Activated naive CD4-positive, alpha-beta T cell treated with anti-CD3 and anti-CD28 coated beads, Interleukin-2, amount 50 U/mL, for 72 hours (primary cell): ENCODE measurements around the gene MAPK14. TPM values are rescaled to one million over a fixed set of nuclear protein-coding genes. Genes with fewer than 3 reads are reported as not detected.
"Not testable (repeated sequence)": the region's sequence is repeated elsewhere in the genome, so short reads cannot be mapped to it uniquely, and the experiment has no call there.

Experiments used
- ATAC-seq, 2 donors: fragments of 150-1000 bp; cut with Tn5 transposase; 2 replicates each; pipeline ENCODE4 v1.10.0; 2021; ENCODE audit warnings: mild to moderate bottlenecking in 2 of 2, moderate library complexity in 2 of 2
- DNase-seq, 2 donors: peaks; one replicate each; pipeline ENCODE4 v3.0.0; 2021 to 2022; ENCODE audit warnings: low spot score in 2 of 2
- H3K27ac Mint-ChIP-seq, 2 donors: one replicate each; pipeline ENCODE4 v1.8.0; 2022; ENCODE audit warnings: mild to moderate bottlenecking in 2 of 2, mixed read lengths in 2 of 2
- H3K36me3 Mint-ChIP-seq, 2 donors: one replicate each; pipeline ENCODE4 v1.8.0; 2022; ENCODE audit warnings: mixed read lengths in 2 of 2
- H3K9me3 Mint-ChIP-seq, 2 donors: one replicate each; pipeline ENCODE4 v1.8.0; 2022; ENCODE audit warnings: mixed read lengths in 2 of 2
- total RNA-seq, 2 donors: library from RNA; stranded (reverse); gene quantifications; one replicate each; pipeline ENCODE4 v1.2.3, GENCODE V29; 2022

Gene MAPK14
- total RNA-seq, 2 donors from 2014 or later, result 45.3 to 51.5 TPM

DNA sequence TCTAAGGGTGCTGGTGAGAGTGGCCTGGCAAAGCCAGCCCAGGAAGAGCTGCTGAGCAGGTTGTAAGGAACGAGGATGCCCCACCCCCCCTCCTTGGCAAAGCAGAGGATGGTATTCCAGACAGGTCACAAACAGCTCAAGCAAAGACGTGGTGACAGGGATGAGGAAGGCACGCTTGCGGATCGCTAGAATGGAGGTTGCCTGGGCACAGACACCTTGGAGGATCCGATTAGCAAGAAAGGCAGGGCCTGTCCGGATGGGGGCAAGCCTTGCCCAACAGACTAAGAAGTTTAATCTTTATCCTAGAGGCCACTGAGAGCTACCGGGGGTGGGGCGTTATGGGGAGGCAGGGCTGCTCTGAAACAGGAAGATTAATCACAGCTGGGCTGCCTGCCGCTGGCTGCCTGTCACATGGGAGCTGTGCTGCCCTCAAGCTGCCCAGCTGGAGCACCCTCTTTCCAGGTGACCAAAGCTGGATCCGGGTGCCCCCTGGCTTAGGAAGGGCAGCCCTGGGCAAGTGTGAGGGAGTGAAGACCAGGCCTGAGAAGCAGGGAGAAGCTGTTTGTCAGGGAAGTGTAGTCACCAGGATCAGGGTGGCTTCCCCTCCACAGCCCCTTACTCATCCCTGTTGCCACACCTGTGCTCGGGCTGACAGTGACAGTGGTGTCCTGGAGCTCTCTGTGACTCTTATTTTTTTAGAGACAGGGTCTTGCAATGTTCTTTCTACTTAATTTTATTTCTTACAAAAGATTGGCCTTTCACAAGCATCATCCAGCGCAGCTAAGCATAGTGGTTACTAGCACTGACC lies 93.6 kb downstream of the MAPK14 start:
- H3K27ac Mint-ChIP-seq, result peak overlapping the region; percentile 95 to 99

DNA sequence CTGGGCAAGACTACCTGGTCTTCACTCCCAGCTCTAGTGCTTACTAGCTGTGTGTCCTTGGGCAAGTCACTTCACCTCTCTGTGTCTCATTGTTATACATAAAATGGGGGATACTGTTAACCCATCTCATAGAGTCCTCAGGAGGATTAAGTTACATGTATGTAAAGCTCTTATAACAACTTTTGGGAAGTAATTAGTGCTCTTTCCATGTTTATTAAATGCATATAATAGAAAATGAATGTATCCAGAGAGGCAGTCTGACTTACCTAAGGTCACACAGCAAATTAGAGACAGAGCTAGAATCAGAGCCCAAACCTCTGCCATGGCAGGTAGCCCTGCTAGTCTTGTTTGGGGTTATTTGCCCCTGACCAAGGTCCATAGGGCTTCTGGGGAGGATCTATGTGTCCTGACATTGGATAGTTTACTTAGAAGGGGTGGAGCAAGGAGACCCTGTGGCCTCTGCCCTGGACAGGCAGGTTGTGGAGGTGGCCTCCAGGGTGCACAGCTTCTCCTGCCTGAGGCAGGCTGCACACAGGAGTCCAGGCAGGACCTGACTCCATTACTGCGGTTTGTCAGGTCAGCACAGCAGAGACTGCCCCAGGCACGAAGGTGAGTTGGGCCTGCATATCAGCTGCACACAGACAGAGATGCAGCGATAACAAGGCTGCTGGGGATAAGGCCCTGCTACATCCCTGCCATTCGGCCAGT lies 94.3 kb downstream of the MAPK14 start:
- Mint-ChIP-seq H3K9me3 (no peaks in the 10 kb centered on the region), H3K27ac (peak overlapping the region; percentile 95 to 99), H3K36me3 (peaks cover 0 to 19% of the 10 kb centered on the region in 2 donors)
- ATAC-seq, result no peak
- no peak for DNase-seq

More for the DNA sequence above, 93.6 kb downstream of the MAPK14 start:
- Mint-ChIP-seq H3K9me3 (no peaks in the 10 kb centered on the region), H3K36me3 (peaks cover 0 to 19% of the 10 kb centered on the region in 2 donors)
- ATAC-seq (peak; percentile 45 to 60), DNase-seq (peak; percentile 45 to 80)

DNA sequence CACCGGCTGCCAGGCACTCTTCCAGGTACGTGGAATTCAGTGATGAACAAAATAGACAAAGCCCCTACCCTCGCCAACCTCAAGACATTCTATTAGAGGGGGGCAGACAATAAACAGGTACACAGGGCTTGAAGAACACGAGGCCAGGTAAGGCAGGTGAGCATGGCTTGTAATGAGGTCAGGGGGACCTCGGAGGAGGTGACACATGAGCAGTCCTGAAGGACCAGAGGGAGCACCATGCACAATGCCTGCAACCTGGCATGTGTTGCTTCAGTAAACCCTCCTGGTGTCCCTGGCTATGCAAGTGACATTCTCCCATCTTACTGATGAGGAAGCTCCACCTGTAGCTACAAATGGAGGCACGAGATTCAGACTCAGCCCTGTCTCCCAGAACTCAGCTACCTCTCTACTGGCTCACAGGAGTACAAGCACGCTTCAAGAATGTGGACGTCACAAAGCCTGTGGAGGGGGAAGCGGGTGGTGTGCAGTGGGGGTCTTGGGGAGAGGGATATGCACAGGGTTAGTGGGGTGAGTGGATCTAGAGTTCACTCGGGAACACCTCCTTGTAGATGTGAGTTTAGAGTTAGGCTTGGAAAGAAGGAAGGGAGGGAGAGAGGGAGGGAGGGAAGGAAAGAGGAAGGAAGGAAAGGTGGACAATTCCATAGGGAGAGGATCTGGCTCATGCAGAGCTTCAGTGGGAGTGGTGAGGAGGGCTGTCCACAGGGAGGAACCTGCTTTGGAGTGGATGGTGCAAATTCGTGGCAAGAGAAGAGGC lies 95.1 kb downstream of the MAPK14 start:
- DNase-seq (no peak), ATAC-seq (no peak)
- Mint-ChIP-seq H3K27ac (no peak overlapping the region), H3K36me3 (peaks cover 0 to 19% of the 10 kb centered on the region in 2 donors), H3K9me3 (no peaks in the 10 kb centered on the region)

DNA sequence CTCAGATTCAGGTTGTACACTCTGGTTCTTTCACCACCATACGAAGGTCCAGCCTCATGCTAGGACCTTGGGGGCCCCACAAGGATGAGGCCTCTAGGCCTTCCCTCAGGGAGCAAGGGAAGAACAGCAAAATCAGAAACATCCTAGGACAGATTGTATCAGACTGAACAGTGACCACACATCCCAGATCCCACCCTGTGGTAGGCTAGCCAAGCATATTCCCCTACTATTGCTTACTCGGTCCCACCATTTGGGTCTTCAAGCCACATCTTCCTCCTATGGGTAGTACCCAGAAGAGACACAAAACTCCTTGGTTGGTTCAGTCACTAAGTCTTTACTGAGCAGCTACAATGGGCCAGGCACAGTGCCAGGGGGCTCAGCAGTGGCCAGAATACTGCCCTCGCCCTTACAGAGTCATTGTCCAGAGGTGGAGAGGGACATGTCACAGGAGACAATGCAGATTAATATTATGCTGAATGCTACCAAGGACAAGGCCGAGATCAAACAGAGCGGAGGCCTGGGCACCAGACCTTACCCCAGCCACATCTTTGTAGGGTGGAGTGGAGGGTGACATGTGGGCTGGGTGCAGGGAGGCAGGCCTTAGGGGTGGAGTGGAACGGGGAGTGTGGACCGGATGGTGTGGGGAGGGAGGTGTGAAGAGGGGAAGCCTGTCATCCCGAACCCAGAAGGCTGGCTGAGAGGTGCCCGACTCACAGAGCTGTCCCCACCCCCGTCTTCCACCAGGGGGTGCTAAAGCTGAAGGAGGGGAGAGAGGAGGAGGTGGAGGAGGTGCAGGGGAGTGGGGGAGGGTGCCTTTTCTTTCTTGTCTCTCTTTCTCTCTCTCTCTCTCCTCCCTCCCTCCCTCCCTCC lies 95.9 kb downstream of the MAPK14 start:
- ATAC-seq (peak; percentile 73 to 76), DNase-seq (peak; percentile 83 to 95)
- Mint-ChIP-seq H3K27ac (peak overlapping the region in 1 of 2 donors; percentile 75), H3K36me3 (peaks cover 0 to 19% of the 10 kb centered on the region in 2 donors), H3K9me3 (no peaks in the 10 kb centered on the region)

DNA sequence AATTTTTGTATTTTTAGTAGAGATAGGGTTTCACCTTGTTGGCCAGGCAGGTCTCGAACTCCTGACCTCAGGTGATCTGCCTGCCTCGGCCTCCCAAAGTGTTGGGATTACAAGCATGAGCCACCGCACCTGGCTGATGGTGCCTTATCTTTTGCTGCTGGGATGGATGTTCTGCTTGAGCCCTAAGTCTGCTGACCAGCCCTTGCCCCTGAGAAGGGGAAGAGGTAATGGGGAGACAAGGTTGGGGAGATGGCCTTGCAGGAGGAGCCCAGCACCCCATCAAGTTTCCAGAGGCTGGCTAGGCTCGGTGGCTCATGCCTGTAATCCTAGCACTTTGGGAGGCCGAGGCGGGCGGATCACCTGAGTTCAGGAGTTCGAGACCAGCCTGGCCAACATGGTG lies 96.7 kb downstream of the MAPK14 start:
- Mint-ChIP-seq H3K27ac (peak overlapping the region in 1 of 2 donors; percentile 75), H3K36me3 (peaks cover 0 to 12% of the 10 kb centered on the region in 2 donors)
- H3K9me3 Mint-ChIP-seq, DNase-seq, ATAC-seq: not testable (repeated sequence)

DNA sequence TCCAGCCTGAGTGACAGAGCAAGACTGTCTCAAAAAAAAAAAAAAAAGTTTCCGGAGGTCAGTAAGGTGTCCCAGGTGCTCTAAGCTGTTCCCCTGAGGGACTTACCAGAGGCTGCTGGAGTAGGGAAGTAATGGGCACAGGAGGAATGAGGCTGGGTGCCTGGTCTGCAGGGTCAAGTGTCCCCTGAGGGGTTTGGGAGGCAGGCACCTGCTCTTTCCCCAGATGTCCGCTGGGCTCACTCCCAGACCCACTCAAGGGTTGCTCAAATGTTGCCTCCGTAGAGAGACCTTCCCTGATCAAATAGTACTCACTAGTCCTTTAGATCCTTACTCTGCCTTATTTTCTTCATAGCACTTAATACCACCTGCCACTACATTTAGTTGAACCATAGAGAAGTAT lies 97.3 kb downstream of the MAPK14 start:
- H3K27ac Mint-ChIP-seq, result no peak overlapping the region
- H3K36me3 Mint-ChIP-seq, result peaks cover 0 to 6% of the 10 kb centered on the region in 2 donors
- no peaks in the 10 kb centered on the region for H3K9me3 Mint-ChIP-seq
- ATAC-seq, result no peak
- DNase-seq, result no peak

DNA sequence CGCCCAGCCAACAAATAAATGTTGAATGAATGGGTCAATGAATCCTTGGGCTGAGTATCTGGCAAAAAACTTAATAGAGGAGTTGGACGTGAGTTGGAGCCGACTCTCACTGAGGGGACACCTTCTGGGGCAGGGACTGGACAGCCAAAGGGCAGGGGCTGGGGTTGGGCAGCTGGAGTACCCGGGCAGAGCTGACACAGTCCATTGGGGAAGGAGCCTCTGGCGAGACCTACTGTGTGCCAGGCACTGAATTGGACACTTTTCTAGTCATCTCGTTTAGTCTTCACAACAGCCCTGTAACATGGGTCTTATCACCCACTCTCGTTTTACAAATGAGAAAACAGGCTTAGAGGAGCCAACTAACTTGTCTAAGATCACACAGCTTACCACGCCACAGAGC lies 98.0 kb downstream of the MAPK14 start:
- Mint-ChIP-seq H3K27ac (no peak overlapping the region), H3K9me3 (no peaks in the 10 kb centered on the region)
- ATAC-seq, result no peak

DNA sequence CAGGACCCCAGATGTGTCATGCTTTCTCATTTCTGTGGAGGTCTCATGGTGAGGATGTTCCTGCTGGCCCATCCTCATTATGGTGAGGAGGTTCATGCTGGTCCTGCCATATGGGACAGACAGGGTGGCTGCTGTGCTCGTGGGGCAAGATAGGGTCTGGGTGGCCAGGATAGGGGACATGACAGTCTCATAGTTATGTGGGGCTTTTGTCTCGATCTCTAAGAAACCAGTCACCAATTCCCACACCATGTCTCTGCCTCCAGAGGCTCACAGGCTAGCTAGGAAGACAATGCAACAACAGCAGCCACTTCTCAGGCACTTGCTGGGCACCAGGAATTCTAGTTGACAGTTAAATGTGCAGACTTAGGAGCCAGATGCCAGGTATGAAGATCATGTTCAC lies 98.5 kb downstream of the MAPK14 start:
- DNase-seq (no peak), ATAC-seq (no peak)
- H3K9me3 Mint-ChIP-seq, result no peaks in the 10 kb centered on the region
- H3K27ac Mint-ChIP-seq, result peak overlapping the region; percentile 10 to 51
- no peaks in the 10 kb centered on the region for H3K36me3 Mint-ChIP-seq

More for the DNA sequence above, 98.0 kb downstream of the MAPK14 start:
- H3K36me3 Mint-ChIP-seq, result peaks cover 0 to 2% of the 10 kb centered on the region in 2 donors
- no peak for DNase-seq

DNA sequence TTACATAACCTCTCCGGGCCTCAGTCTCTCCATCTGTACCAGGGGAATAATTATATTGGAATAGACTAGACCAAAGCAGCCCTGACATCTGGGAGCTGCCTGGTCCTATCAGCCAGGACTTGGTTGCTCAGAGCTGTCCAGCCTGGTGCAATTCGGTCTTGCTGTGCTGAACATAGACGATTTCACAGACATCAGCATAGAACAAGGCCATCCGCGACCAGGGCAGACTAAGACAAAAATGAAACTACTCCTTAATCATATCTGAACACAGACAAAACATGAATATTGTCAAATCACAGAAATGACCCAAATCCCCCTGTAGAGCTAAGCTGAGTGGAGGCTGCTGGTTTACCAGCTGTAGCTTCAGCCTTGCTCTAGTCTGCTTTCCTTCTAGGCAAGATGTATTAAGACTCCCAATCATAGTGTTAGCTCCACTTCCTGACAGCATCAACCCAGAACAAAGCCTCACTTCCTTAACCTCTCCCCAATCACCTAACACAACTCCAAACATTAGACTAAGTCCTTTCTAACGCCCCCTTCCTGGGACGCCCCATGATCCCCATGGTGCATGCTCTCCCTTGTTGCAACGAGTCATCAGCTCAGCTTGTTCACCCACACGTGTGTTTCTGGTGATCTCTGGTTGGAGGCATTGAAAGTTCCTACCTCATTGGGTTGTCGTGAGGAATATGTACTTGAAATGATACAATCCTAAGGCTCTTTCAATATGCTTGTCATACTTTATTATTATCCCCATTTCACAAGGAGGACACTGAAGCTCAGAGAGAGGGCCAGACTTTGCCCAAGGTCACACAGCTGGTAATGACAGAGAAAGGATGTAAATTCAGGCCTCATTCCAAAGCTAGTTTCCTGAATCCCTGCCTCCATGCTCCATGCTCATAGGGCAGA lies 99.2 kb downstream of the MAPK14 start:
- ATAC-seq (peak in 1 of 2 donors; percentile 2), DNase-seq (no peak)
- no peaks in the 10 kb centered on the region for H3K36me3 Mint-ChIP-seq

DNA sequence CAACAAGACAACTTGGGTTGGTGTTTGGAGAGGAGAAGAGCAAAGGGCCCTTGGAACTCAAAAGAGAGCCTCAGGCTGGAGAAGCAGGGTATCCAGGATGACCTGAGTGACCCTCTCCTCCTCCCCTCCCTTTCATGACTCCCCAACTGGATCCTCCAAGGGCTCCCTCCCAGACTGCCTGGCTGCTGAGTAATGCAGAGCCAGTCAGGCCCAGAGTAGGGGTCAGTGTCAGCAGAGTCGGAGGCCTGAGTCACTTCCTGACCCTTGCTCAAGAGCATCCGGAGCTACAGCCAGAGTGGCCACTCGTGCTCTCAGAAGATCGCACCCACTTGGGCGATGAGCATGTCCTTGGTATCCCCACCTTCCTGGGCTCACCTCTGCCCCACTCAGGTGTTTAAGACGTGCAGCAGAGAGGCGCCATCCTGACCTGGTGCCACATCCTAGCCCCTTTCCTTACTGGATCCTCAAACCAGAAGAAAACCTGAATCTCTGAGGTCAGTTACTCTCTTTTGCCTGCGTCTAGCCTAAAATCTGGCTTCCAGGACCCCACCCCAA lies 99.9 kb downstream of the MAPK14 start:
- Mint-ChIP-seq H3K9me3 (no peaks in the 10 kb centered on the region), H3K36me3 (peaks cover 0 to under 1% of the 10 kb centered on the region in 2 donors), H3K27ac (no peak overlapping the region)
- ATAC-seq (no peak), DNase-seq (no peak)

More for the DNA sequence above, 99.2 kb downstream of the MAPK14 start:
- Mint-ChIP-seq H3K27ac (peak overlapping the region; percentile 10 to 51), H3K9me3 (no peaks in the 10 kb centered on the region)

DNA sequence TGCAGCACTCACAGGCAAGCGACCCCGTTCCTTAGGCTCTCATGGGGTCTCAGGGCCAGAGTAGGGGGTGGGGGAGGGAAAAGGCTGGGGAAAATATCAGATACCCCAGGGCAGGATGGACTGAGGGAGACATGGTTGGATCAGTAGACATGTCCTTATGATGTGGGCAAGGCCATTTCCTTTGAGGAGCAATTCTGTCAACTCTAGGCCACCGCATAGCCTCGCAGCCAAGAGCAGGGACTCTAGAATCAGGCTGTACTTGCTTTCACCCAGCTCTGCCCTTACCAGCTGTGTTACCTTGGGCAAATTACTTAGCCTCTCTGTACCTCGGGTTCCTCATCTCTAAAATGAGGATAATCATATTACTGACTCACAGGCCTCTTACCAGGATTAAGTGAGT lies 100.5 kb downstream of the MAPK14 start:
- Mint-ChIP-seq H3K36me3 (peaks cover 4 to 5% of the 10 kb centered on the region in 2 donors), H3K27ac (no peak overlapping the region), H3K9me3 (no peaks in the 10 kb centered on the region)
- DNase-seq (no peak), ATAC-seq (no peak)

DNA sequence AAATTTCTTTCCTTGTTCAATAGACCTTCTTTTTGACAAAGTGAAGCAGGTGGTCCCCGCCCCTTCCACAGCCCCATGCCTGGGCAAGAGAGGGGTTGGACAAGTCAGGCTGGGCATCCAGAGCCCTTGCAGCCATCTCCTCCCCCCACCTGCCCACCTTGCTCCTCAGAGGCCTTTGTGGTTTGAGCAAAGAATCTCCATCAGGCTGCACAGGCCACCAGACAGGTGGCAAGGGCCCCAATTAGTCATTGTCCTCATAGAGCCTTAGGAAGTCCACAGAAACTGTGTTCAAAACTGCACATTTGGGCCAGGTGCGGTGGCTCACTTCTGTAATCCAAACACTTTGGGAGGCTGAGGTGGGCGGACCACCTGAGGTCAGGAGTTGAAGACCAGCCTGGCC lies 101.2 kb downstream of the MAPK14 start:
- no peak overlapping the region for H3K27ac Mint-ChIP-seq
- DNase-seq (no peak), ATAC-seq (no peak)
- H3K9me3 Mint-ChIP-seq, result no peaks in the 10 kb centered on the region
- peaks cover 12 to 13% of the 10 kb centered on the region in 2 donors for H3K36me3 Mint-ChIP-seq

DNA sequence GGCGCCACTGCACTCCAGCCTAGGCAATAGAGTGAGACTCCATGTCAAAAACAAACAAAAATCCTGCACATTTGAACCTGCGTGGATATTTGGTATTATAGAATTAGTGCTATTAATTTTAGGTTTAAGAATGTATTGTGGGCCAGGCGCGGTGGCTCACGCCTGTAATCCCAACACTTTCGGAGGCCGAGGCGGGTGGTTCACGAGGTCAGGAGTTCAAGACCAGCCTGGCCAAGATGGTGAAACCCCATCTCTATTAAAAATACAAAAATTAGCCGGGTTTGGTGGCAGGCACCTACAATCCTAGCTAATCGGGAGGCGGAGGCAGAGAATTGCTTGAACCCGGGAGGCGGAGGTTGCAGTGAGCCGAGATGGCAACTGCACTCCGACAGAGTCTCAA lies 101.7 kb downstream of the MAPK14 start:
- not testable (repeated sequence) for DNase-seq, H3K9me3 Mint-ChIP-seq, ATAC-seq
- peaks cover 14% of the 10 kb centered on the region in 2 donors for H3K36me3 Mint-ChIP-seq
- peak overlapping the region; percentile 32 to 93 for H3K27ac Mint-ChIP-seq

DNA sequence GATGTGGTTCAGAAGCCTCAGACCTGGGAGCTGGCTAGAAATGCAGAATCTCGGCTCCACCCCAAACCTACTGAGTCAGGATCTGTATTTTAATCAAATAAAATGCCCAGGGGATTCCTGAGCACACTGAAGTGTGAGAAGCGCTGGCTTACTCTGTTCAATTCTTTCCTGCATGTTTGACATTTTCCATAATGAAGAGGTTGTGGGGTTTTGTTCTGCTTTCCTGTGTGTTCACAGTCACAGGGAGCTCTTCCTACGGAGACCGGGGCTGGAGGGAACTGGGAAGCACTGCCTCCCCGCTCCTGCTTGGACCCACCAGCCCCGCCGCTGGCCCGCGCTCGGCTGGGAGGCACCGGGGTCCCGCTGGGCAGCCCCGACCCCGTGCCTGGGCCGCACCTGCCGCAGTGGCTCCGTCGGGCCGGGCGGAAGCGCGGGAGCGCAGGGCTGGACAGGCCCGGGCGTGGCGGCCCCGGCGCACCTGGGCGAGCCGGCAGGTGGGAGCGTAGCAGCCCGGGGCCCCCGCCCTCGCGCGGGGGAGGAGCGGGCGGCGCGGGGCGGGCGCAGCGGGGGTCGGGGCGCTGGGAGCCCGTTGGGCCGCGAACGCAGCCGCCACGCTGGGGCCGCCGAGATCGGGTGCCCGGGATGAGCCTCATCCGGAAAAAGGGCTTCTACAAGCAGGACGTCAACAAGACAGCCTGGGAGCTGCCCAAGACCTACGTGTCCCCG lies 102.5 kb downstream of the MAPK14 start, which contains the start of gene MAPK13:
MAPK13 (plus strand) TSS at position 573 of the 726 bp plus-strand sequence; CDS start at position 643, 70 bp downstream.
- Mint-ChIP-seq H3K27ac (peak within 1 kb of the TSS; percentile 93 to 94), H3K9me3 (no peaks in the 10 kb centered on the region), H3K36me3 (peaks cover 14% of the 10 kb centered on the region in 2 donors)
- ATAC-seq (peak; percentile 27 to 40), DNase-seq (peak in 1 of 2 donors; percentile 42)
